HG02973 (cell line): Measurements from ENCODE around the gene CBARP.
A peak's percentile ranks its signal among the peaks of the same experiment; 100 is the strongest.

Experiments
- ATAC-seq: cut with Tn5 transposase; IDR thresholded peaks from one replicate; pipeline ENCODE4 v1.9.1; 2021; ENCODE audit warnings: moderate library complexity; ENCODE audit not compliant: unreplicated experiment

CBARP gene

DNA sequence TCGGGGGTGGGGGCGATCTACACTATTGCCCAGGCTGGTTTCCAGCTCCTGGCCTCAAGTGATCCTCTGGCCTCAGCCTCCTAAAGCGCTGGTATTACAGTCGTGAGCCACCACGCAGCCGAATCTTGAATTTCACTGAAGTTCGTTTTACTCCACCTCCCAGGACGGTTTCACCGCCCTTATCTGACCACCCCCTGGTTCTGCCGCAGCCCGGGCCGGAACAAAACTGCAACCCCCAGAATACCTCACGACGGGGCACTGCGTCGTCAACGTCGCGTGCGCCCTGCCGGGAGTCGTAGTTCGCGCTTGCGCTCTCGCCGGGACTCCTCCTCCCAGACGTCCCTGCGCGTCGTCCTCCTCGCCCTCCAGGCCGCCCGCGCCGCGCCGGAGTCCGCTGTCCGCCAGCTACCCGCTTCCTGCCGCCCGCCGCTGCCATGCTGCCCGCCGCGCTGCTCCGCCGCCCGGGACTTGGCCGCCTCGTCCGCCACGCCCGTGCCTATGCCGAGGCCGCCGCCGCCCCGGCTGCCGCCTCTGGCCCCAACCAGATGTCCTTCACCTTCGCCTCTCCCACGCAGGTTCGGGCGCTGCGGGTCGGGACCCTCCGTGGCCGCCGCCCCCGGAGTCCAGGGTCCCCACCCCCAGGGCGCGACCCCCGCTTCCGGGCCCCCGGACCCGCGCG, 3.8 kb upstream of the CBARP start, which contains the start of gene ATP5F1D:
TSS of gene ATP5F1D (plus strand) at position 335 of the 679 bp plus-strand sequence. CDS start at position 435, 100 bp downstream.
- peak; percentile 34 for ATAC-seq

DNA sequence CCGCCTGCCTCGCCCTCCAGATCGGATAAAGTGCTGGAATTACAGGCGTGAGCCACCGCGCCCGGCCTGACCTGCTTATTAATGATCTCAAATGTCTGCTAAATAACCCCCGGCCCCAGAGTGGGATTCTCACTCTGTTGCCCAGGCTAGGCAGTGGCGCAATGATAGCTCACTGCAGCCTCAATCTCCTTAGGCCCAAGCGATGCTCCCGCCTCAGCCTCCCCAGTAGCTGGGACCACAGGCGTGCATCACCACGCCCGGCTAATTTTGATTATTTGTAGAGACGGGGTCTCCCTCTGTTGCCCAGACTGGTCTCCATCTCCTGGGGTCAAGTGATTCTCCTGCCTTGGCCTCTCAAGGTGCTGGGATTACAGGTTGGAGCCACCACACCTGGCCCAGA, 3.1 kb upstream of the CBARP start:
- ATAC-seq = no peak

DNA sequence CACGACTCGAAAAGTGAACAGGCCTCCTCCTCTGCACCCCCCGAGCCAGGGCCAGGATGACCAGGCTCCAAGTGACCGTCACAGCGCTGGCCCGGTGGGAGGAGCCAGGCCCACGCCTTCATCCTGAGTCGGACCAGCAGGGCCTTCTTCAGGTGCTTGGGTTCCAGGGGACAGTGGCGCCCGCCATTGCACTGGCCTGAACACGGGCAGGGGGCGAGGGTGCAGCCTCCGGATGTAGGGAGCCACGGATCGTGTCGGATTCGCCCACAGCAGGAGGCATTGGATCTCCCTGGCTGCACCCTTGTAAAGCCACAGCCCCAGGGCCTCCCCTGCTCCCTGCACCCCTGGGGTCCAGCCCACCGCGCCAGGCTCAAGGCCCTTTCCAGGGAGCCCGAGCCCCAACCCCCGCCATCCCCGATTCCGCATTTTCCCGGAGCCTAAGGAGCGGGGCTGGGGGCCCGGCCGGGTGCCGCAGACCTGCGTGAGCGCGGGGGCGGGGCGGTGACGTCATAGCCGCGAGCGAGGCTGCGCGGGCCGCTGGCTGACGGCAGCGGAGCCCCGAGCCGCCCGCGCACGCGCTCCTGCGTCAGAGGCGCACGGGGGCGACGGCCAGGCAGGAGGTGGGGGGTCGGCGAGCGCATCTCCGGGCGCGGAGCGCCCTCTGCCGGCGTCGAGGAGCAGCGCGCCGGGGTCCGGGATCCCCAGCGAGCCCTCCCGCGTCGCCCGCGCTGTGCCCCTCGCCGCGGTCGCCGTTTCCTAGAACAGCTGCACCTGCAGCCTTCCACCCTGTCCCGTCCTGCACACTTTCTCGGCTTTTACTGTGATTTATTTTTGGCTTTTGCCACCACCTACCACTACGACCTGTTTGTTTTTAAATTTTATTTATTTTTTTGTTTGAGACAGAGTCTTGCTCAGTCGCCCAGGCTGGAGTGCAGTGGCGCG, 2.3 kb upstream of the CBARP start:
- no peak for ATAC-seq

DNA sequence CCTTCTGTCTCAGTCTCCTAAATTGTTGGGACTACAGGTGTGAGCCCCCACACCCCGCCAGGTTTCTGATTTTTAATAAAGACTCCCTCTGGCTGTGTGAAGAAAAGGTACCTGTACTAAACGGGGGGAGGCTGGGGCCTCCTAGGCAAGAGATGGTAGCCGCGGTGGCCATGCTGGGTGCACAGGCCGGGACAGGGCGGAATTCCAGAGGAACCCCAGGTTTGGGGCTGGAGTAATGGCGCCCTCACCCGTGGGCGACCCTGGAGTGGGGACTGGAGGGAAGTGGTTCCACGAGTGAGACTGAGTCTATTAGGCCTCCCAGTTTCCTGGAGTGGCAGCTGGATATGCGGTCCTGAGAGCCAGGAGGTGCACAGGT, 1.6 kb upstream of the CBARP start:
- ATAC-seq = no peak

DNA sequence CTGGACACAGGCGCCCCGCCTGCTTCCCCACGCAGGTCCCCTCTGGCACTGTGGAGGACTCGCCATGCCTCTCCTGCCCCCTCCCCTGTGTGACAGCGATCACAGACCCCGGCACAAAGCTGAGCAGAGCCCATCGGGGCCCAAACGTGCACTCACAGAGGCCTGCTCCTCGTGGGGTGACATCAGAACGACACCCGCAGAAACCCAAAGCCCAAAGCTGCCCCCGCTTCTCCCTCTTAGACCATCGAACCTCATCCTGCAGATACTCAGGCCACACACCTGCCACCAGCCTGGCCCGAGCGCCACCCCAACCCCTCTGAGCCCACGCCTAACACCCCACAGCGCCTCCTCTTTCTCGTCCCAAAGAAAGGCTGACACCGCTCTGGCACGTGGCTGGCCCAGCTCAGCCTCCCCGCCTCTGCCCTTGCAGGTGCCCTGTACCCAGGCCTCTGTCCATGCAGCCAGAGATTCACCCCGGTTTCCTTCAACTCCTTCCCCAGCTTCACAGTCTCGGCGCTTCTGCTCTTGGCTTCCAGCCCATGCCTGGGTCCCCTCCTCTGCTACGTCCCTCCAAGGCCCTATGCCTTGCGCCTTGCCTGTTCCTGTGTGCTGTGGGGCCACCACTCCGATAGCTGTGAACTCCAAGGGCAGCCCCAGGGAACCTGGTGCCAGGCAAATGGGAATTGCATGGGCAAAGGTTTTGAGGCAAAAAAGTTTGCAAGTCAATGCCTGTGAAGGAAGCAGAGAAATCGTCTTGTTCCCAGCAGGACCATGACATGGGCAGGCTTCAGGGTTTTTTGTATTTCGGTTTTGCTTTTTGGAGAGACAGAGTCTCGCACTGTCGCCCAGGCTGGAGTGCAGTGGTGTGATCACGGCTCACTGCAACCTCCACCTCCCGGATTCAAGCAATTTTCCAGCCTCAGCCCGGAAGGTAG, 831 bp upstream of the CBARP start:
- ATAC-seq = no peak

DNA sequence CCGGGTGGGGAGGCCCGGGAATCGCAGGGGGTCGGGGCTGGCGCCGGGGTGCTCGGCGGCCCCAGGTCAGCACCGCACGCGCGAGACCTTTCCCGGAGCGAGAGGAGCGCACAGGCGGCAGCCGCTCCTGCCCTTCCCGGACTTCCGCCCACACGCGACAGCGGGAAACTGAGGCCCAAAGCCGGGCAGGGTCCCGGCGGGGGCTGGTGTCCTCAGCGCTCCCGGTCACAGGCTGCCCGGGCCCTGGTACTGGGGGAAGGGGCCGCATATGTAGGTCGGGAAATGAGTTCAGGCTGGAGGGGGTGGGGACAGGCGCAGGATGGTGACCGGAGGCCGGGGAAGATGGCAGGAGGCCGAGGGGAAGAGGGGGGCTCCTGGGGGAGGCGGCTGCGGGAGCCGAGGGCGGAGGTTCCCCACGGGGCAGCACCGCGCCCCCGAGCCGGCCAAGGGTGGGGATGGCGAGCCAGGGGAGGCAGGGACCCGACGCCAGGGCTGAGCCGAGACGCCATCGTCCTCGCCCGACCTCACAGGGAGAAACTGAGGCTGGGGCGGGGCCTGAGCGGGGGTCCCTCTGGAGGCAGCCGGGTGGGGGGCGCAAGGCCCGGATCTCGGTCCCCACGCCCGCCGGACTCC, 662 bp downstream of the CBARP start:
- no peak for ATAC-seq

DNA sequence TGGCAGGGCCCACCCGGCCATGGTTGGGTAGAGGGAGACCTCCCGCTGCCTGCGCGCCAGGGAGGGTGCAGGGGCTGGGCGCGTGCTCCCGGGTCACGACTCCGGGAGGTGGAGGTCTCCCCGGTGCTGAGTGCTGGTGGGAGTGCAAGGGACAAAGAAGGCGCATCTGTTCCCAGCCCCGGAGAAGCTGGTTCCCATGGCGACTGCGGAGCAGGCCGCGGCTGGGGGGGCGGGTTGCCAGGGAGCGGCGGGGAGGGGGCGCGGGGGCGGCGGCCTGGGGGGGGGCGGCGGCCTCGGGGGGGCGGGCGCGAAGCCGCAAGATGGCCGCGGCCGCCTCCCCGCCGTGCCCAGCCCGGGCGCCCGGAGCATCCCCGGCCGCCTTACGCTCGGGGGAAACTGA, 1.2 kb downstream of the CBARP start:
- no peak for ATAC-seq

DNA sequence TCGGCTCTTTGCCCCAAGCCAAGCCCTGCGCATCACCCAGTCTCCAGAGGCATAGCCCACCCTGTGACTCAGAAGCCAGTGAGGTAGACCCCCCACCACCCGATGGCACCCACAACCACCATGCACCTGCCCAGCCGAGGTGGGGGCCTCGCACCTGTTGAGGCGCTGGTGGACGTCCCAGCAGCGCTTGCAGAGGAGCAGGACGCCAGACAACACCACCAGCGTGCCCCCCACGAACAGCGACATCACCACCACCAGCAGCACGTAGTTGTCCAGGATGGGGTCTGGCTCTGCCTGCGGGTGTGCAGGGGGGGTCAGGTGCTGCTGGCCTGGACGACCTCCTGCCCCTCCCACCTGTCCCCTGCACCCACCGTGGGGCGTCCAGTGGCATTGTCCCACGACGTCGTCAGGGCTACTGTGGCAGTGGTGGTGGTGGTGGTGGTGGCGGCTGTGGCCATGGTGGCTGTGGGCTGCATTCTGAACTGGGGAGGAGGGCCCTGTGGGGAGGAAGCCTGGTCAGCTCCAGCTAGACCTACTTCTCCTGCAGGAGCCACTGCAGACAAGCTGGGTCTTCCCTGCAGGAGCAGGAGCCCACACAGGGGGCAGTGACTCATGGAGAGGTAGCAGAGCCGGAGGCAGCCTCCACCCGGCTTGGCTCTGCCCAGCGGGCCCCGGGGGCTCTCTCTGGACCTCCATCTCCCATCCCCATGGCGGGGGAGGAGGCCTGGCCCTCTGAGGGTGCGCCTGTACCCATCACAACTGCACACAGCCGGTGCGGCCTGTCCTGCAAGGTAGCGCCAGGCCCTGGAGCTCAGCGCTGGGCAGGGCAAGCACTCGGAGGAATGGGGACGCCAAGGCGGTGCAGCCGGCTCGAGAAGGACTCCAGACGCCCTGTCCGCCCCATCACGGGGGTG, 1.9 kb downstream of the CBARP start:
- ATAC-seq = no peak

DNA sequence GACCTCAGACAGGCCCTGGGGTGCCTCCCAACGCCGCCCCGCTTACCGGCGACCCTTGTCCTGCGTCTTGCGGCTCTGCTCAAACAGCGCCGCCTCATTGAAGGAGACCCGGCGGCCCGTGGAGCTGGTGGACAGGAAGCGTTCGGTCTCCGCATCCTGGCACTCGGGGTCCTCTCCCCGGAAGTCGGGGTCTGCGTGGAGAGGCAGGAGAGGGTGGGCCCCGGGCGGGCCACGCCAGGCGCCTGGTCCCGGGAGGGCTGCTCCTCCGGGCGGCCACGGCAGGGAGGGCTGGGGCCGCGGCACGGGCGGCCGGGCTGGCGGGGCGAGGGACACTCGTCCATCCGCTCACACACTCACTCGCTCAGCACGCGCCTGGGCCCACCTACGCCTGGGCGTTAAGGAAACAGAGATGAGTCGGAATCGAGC, 2.8 kb downstream of the CBARP start:
- no peak for ATAC-seq

DNA sequence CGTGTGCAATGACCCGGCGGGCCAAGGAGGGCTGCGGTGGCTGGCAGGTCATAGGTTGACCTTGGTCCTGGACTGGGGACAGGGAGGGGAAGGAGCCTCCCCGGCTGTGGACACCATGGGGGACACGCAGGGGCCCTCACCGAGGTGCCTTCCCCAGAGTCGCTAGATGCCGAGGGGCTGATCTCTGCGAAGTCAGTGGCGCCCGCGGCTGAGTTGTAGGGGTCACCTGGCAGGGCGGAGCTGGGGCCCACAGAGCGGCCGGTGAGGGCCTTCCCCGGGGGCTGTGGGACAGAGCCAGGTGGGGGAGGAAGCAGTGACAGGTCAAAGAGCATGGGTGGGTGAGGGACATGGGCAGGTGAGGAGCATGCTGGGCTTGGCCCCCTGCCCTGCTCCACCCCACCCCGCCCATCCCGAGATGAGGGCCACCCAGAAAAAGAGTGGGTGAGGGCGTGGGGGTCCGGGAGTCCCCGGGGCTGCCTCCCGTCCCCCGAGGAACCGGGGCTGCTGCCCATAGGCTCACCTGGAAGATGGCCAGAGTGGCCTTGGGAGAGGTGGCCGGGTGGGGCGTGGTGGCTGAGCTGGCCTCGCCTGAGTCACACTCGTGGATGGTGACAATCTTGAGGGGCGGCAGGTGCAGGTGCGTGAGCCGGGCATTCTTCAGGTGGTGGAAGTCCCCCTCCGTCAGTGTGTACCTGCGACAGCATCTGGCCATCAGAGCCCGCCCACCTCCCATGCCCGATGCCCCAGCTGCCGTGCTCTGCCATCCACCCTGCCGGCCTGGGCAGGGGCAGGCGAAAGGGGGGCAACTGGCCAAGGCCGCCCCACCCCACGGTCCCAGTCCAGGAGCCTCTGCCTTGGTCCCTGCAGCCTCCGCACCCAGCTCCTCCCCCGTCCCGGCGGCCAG, 3.5 kb downstream of the CBARP start:
- no peak for ATAC-seq

DNA sequence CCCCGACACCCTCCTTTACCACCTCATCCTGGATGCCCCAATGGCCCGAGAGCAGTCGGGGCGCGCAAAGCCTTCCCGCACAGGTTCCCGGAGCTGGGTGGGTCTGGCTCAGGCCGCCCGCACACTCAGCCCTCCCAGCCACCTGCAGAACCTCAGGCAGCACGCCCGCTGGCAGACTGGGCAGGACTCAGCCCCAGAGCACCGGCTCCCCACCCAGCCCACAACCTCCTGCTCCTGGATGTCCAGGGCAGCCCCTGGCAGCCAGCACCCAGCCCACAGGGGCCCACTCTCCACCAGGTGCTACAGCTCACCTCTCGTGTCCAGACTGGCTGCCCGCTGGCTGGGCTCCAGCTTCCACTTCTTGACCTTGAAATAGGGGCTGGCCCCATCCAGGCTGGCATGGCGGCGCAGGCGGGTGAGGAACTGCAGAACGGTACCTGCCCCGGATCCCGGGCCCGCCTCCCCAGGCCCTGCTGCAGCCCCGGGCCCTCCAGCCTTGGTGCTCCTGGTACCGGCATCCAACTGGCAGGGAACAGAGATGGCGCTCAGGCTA, 4.6 kb downstream of the CBARP start:
- ATAC-seq = no peak

DNA sequence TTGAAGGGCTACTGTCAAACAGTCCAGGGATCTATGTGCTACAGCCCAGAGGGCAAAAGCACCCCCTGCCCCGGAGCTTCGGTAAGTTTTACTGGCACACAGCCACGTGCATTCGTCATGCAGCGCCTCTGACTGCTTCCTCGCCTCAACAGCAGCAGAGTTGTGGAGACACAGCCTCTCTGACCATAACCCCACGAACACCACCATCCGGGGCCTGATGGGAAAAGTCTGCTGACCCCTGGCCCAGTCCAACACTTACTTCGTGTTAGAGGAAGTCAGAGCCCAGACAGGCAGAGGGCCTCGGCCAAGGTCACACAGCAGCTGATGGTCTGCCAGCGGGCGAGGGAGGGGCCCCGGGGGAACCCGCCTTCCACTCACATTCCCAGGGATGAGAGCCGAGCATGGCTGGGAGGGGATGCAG, 5.1 kb downstream of the CBARP start:
- ATAC-seq = no peak

DNA sequence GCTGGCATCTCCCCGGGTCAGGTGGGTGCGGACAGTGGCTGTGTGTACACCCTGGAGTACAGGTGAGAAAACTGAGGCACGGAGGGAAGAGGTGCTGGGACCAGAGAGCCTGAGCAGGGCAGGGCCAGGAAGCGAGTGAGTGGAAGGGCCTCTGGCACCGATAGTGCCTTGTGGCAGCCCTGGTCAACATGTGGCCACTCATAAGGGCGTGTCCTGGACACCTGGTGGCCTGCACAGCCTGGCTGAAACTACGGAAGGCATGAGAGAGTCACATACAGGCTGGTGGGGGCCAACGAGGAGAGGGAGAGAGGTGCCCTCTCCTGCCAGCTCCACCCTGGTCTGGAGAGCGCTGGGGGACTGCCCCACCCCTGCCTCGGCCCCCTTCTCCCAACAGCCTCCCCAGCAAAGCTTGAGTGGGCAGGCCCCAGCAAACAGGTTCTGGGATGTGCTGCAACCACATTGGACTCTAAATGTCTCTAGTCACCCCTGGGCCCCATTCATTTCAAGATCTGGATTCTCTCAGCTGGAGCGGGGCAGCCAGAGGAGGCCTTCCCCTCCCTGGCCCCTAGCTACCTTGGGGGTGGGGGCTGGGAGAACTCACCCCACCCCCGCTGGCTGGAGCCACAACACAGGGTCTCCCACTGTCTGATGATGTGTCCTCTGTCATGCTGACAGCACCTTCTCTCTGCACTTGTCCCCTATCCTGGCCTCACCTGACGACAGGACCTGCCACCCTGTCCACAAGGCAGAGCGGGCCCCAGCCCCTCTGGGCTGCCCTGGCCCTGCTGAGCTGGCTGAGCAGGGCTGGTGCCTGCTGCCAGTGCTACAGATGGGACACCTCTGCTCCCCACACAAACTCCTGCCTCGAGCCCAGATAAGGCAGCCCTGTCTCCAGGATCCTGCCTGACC, 5.8 kb downstream of the CBARP start:
- ATAC-seq = no peak

DNA sequence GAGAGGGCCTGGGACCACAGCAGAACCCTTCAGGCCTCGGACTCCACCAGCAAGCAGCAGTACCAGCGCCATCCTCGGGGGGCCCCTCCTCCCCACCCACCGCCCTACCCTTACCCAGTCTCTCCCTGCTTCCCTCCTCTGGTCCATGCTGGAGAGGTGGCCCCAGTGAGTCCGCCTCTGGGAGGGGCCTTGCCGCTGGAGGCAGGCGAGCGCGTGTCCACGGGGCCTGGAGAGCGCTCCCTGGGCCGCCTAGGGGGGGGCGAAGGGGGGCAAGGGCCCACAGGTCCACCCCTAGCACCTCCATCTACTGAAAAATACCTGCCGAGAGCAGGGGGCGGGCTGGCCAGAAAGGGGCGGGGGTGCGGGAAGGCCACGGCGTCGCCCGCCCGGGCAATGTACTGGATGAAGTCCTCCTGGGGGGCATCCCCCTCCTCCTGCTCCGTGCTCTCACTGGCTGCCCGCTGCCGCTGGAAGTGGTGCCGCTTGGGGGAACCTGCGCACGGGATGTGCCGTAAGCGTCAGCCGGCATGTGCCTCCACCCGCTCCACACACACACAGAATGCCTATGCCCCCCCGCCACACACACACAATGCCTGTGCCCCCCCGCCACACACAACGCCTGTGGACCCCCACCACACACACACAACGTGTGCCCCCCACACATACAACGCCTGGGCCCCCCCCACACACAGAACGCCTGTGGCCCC, 6.9 kb downstream of the CBARP start:
- no peak for ATAC-seq

DNA sequence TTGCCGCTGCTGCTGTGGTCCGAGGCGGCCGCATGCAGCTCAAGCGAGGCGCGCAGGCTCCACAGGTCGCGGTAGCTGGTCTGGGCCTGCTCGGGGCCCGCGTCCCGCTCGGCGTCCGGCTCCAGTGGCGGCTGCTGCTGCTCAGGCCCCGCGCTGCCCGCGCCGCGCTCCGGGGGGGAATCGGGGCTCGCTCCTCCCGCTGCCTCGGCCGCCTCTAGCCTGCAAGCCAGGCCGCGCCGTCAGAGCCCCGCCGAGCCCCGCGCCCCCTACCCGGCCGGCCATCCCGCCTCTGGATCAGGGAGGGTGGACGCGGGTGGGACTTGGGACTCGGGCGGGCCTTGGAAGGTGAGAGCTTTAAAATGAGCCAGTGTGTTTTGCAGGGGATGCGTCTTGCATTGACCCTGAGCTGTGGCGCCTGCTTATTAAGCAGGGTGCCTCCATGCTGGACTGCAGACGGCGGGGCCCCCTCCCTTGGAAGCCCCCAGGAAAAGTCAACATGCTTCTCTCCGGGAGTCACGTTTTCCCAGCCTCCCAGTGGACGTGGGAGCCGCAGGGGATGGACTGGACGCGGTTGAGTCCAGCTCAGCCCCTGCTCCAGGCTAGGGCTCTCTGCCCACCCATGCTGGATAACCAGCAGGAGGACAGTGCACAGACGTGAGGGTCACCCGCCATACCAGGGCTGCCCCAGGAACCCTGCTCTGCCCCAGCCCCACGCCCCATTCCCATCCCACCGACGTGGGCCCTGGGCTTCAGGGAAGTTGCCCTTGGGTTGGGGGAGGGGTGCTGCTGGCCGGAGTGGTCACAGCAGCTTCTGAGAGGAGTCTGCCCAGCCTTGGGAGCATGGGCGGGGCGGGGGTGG, 7.7 kb downstream of the CBARP start:
- no peak for ATAC-seq
